ENCODE results near the gene PRIMPOL.
"Not testable (repeated sequence)": the region's sequence is repeated elsewhere in the genome, so short reads cannot be mapped to it uniquely, and the experiment has no call there.

PRIMPOL gene

GRCh38 chr4:184721254-184721653 is 71.7 kb downstream of the PRIMPOL start:
- DNase-seq: no peak

- no peak for DNase-seq
These were observed 73.3 kb downstream of the PRIMPOL start for GRCh38 chr4:184722798-184723197.

- no peak for DNase-seq
These were observed 77.9 kb downstream of the PRIMPOL start for GRCh38 chr4:184727430-184727829.

- no peak for DNase-seq
These were observed 79.3 kb downstream of the PRIMPOL start for GRCh38 chr4:184728858-184729257.

DNA sequence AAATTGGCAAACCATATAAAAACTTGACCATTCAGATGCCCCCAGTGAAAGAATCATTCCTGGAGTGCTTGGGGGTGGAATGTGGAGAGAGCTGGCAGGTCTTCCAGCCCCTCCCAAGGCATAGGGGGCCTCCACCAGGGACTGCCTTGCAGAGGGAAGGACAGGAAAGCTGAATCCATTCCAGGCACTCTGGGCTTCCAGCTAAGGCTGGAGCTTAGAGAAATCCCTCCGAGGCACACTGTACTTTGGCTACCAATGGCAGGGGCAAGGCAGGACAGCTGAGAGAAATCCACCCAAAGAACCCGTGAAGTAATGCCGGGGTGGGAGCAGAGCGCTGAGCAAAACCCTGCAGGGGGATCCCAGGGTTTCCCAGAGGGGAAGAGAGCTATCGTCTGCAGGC is 80.4 kb downstream of the PRIMPOL start:
- DNase-seq: no peak

- no peak for DNase-seq
These were observed 81.5 kb downstream of the PRIMPOL start for GRCh38 chr4:184731056-184731455.

GRCh38 chr4:184732126-184732525 is 82.6 kb downstream of the PRIMPOL start:
- DNase-seq: no peak

GRCh38 chr4:184733654-184734524 is 84.4 kb downstream of the PRIMPOL start, which contains the start of gene CENPU:
CENPU (minus strand) TSS chr4:184734096; CDS start chr4:184734062, 34 bp downstream.
- DNase-seq: peak; percentile 96

GRCh38 chr4:184734758-184735157 is 85.2 kb downstream of the PRIMPOL start:
- DNase-seq: no peak

DNA sequence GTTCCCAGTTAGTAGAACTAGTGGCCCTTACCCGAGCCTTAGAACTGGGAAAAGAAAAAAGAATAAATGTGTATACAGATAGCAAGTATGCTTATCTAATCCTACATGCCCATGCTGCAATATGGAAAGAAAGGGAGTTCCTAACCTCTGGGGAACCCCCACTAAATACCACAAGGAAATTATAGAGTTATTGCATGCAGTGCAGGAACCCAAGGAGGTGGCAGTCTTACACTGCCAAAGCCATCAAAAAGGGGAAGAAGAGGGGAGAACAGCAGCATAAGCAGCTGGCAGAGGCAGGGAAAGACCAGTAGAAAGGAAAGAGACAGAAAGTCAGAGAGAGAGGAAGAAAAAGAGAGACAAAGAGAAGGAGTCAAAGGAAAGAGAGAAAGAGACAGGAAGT is 90.0 kb downstream of the PRIMPOL start:
- DNase-seq: not testable (repeated sequence)

GRCh38 chr4:184740980-184741391 is 91.4 kb downstream of the PRIMPOL start:
- DNase-seq: no peak

- not testable (repeated sequence) for DNase-seq
These were observed 92.1 kb downstream of the PRIMPOL start for GRCh38 chr4:184741651-184742050.

DNA sequence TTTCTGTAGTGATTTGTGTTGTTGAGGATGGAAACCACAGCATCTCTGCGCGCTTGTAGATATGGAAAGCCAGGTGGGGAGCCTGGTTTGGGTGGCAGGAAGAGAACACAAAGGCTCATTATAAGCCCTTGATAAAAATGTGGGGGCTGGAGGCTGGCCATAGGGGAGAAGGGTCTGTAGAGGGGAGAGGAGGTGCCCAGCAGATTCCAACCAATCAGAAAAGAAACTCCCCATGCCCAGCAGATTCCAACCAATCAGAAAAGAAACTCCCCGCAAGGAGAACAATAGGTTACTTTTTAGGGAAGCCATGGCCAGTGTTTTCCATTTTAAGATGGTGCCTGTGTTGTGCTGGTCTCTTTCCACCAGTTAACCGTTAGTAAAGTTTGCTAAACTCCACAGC is 94.1 kb downstream of the PRIMPOL start:
- DNase-seq: no peak

DNA sequence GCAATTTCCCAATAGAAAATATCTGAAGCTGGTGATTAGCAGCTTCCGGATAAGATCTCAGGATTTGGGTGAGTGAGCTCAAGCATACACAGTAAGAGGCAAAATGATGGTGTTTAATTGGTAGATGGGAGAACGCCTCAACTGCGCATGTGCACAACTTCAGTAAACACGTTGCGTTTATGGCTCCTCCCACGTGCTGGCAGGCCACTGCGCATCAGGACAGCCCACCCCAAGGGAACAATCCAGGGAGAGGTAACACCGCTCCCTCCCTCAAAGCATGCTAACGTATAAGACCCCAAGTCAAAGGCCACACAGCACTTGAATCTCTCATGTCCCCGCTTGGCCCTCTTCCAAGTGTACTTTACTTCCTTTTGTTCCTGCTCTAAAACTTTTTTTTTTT is 94.7 kb downstream of the PRIMPOL start:
- DNase-seq: no peak
